Activated CD4-positive, alpha-beta T cell treated with anti-CD3 and anti-CD28 coated beads, Interleukin-2, amount 10 ng/mL, durations not matched to agents 7 days and 5 days (primary cell): Measurements from ENCODE around the gene DBF4. TPM values are rescaled to one million over a fixed set of nuclear protein-coding genes. Genes with fewer than 3 reads are reported as not detected.
"Not testable (repeated sequence)": the region's sequence is repeated elsewhere in the genome, so short reads cannot be mapped to it uniquely, and the experiment has no call there.

Source experiments
- CTCF ChIA-PET: fragments of 350-600 bp; sonication (Branson Sonifier 250); formaldehyde crosslinking; loops from one replicate; lab custom pipeline; 2021; ENCODE audit warnings: antibody characterized with exemption; lab: Charles Lee
- POLR2A ChIA-PET: fragments of 350-600 bp; sonication (Branson Sonifier 250); formaldehyde crosslinking; loops from one replicate; lab custom pipeline; 2021; ENCODE audit warnings: antibody characterized with exemption; lab: Charles Lee
- DNase-seq: peaks from one replicate; pipeline ENCODE4 v3.0.0-alpha.2; 2020
- H3K27ac Mint-ChIP-seq: one replicate; pipeline ENCODE4 v1.8.0; 2021; ENCODE audit warnings: mild to moderate bottlenecking, moderate library complexity, mixed read lengths
- H3K27me3 Mint-ChIP-seq: one replicate; pipeline ENCODE4 v1.8.0; 2021; ENCODE audit warnings: mixed read lengths
- H3K36me3 Mint-ChIP-seq: one replicate; pipeline ENCODE4 v1.8.0; 2021; ENCODE audit warnings: low read depth, mixed read lengths
- H3K4me1 Mint-ChIP-seq: one replicate; pipeline ENCODE4 v1.8.0; 2021; ENCODE audit warnings: mixed read lengths
- H3K4me3 Mint-ChIP-seq: one replicate; pipeline ENCODE4 v1.8.0; 2021; ENCODE audit warnings: mild to moderate bottlenecking, moderate library complexity, mixed read lengths
- H3K9me3 Mint-ChIP-seq: one replicate; pipeline ENCODE4 v1.8.0; 2021; ENCODE audit warnings: mixed read lengths
- total RNA-seq, 2 experiments: library from RNA; stranded (reverse); gene quantifications; one replicate each; pipeline ENCODE4 v1.2.3, GENCODE V29; 2021

Gene DBF4
- total RNA-seq, 2 experiments from 2014 or later = 68.8 to 75.7 TPM

GRCh38 chr7:87934699-87935383 is 58.5 kb downstream of the DBF4 start:
- DNase-seq = no peak
- peaks cover 1% of the 10 kb centered on the region for H3K36me3 Mint-ChIP-seq
- no peaks in the 10 kb centered on the region for H3K9me3 Mint-ChIP-seq
- peaks cover 16% of the 10 kb centered on the region for H3K4me1 Mint-ChIP-seq
- ChIA-PET CTCF (interaction anchor here (0.6 to 1.4 kb wide), 2 partner anchors 14 to 221 kb away, joined by 3 read pairs; no protein-coding TSS in a partner anchor), POLR2A (interaction anchor here (0.6 kb wide), 1 partner anchor 29 kb away, joined by 4 read pairs; no protein-coding TSS in a partner anchor)
- peaks cover 35% of the 10 kb centered on the region for H3K27me3 Mint-ChIP-seq
- peak overlapping the region; percentile 82 for H3K4me3 Mint-ChIP-seq
- H3K27ac Mint-ChIP-seq = no peak overlapping the region

- CTCF ChIA-PET = no interaction called here
- POLR2A ChIA-PET = interaction anchor here (0.6 kb wide), 1 partner anchor 29 kb away, joined by 4 read pairs; no protein-coding TSS in a partner anchor
- H3K9me3 Mint-ChIP-seq = no peaks in the 10 kb centered on the region
These were observed 59.1 kb downstream of the DBF4 start for GRCh38 chr7:87935384-87935706.

DNA sequence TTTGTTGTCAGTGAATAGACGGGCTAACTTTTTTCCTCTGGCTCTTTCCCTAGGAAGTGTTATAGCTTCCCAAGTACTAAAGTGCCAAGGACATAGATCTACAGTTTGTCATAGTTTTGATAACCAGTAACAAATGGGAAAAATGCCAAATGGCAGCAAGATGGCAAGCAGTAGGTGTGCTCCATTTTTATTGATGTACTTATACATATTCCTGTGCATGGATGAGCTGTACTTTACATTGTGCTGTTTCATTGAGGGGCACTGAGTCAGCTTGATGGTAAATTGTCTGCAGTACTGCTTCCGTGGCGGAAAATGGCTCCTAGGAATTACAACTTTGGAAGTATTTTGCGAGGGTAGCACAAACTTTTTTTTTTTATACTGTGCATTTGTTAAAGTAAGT is 64.8 kb downstream of the DBF4 start:
- no peak overlapping the region for H3K27ac Mint-ChIP-seq
- CTCF ChIA-PET = interaction anchor here (0.6 kb wide), 1 partner anchor 379 kb away, joined by 3 read pairs; no protein-coding TSS in a partner anchor
- no peaks in the 10 kb centered on the region for H3K9me3 Mint-ChIP-seq
- H3K4me3 Mint-ChIP-seq = no peak overlapping the region
- POLR2A ChIA-PET = no interaction called here
- peaks cover 2% of the 10 kb centered on the region for H3K27me3 Mint-ChIP-seq
- no peaks in the 10 kb centered on the region for H3K4me1 Mint-ChIP-seq
- no peak for DNase-seq
- peaks cover 1% of the 10 kb centered on the region for H3K36me3 Mint-ChIP-seq

More at GRCh38 chr7:87935384-87935706, 59.1 kb downstream of the DBF4 start:
- Mint-ChIP-seq H3K4me3 (peak overlapping the region; percentile 82), H3K4me1 (peaks cover 16% of the 10 kb centered on the region), H3K27me3 (peaks cover 30% of the 10 kb centered on the region), H3K36me3 (peaks cover 1% of the 10 kb centered on the region), H3K27ac (no peak overlapping the region)
- DNase-seq = no peak

- ChIA-PET CTCF (no interaction called here), POLR2A (interaction anchor here (0.6 kb wide), 1 partner anchor 162 kb away, joined by 3 read pairs; no protein-coding TSS in a partner anchor)
- Mint-ChIP-seq H3K27ac (no peak overlapping the region), H3K4me1 (no peaks in the 10 kb centered on the region), H3K4me3 (no peak overlapping the region), H3K27me3 (no peaks in the 10 kb centered on the region), H3K36me3 (no peaks in the 10 kb centered on the region), H3K9me3 (no peaks in the 10 kb centered on the region)
- no peak for DNase-seq
These were observed 68.3 kb downstream of the DBF4 start for GRCh38 chr7:87944547-87944946.

DNA sequence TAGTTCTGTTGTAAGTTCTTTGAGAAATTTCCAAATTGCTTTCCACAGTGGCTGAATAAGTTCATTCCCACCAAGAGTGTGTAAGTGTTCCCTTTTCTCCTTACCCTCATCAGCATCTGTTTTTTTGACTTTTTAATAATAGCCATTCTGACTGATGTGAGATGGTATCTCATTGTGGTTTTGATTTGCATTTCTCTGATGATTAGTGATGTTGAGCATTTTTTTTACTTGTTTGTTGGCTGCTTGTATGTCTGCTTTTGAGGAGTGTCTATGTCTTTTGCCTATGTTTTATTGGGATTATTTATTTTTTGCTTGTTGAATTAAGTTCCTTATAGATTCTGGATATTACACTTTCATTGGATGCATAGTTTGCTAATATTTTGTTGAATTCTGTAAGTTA is 69.6 kb downstream of the DBF4 start:
- CTCF ChIA-PET, H3K36me3 Mint-ChIP-seq, DNase-seq: not testable (repeated sequence)

DNA sequence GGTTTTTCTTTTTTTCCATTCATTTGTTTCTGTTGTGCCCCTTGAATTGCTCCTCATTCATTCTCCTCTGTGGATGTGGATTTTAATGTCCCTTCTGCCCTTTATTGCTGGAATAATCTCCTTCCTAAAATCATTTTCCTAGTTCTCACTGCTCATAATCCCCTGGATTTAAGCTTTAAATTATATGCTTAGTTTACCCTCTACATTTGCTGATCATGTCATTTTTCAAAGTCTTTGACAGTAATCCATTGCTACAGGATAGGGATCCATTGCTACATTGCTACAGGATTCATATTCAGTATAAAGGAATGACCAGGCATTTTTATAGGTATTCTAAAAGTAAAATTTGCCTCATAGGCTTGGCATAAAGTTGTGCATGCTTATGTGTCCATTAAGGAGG is 72.1 kb downstream of the DBF4 start:
- H3K4me3 Mint-ChIP-seq = no peak overlapping the region
- no peak overlapping the region for H3K27ac Mint-ChIP-seq
- no peaks in the 10 kb centered on the region for H3K36me3 Mint-ChIP-seq
- no peaks in the 10 kb centered on the region for H3K9me3 Mint-ChIP-seq
- no peak for DNase-seq
- ChIA-PET POLR2A (no interaction called here), CTCF (interaction anchor here (0.7 to 1.0 kb wide), 2 partner anchors 12 to 17 kb away, joined by 3 to 4 read pairs; no protein-coding TSS in a partner anchor)
- H3K4me1 Mint-ChIP-seq = no peaks in the 10 kb centered on the region
- H3K27me3 Mint-ChIP-seq = no peaks in the 10 kb centered on the region

More for the DNA sequence above, 69.6 kb downstream of the DBF4 start:
- H3K9me3 Mint-ChIP-seq, H3K27me3 Mint-ChIP-seq, POLR2A ChIA-PET, H3K27ac Mint-ChIP-seq, H3K4me3 Mint-ChIP-seq, H3K4me1 Mint-ChIP-seq: not testable (repeated sequence)

Other genes starting within 250 kb of the DBF4 start
- under 1 TPM; 0.52 to 0.54 TPM for gene RUNDC3B, start 248.1 kb upstream of the DBF4 start, total RNA-seq
- gene SLC25A40, start 133 bp upstream of the DBF4 start, total RNA-seq = 10 to 100 TPM; 49.7 to 55.7 TPM
- gene ADAM22, start 57.8 kb downstream of the DBF4 start, total RNA-seq = 1 to 10 TPM in 1 of 2 experiments, under 1 TPM in 1; 0.96 to 1.1 TPM